Glutamatergic neuron (in vitro differentiated cells): Measurements from ENCODE around the gene BCL2L11. TPM values are rescaled to one million over a fixed set of nuclear protein-coding genes. Genes with fewer than 3 reads are reported as not detected.

Experiments used
- DNase-seq: peaks from one replicate; pipeline ENCODE4 v3.0.0; 2022
- H3K27ac Mint-ChIP-seq: one replicate; pipeline ENCODE4 v1.8.0; 2020; ENCODE audit warnings: mild to moderate bottlenecking, mixed read lengths, inconsistent platforms; ENCODE audit not compliant: unreplicated experiment
- H3K27me3 Mint-ChIP-seq: one replicate; pipeline ENCODE4 v1.8.0; 2020; ENCODE audit warnings: mild to moderate bottlenecking, moderate library complexity, mixed read lengths, inconsistent platforms; ENCODE audit not compliant: unreplicated experiment
- H3K36me3 Mint-ChIP-seq: one replicate; pipeline ENCODE4 v1.8.0; 2020; ENCODE audit warnings: mild to moderate bottlenecking, mixed read lengths, inconsistent platforms; ENCODE audit not compliant: unreplicated experiment
- H3K4me1 Mint-ChIP-seq: one replicate; pipeline ENCODE4 v1.8.0; 2020; ENCODE audit warnings: mild to moderate bottlenecking, low read depth, mixed read lengths, inconsistent platforms; ENCODE audit not compliant: unreplicated experiment
- H3K4me3 Mint-ChIP-seq: one replicate; pipeline ENCODE4 v1.8.0; 2020; ENCODE audit warnings: mild to moderate bottlenecking, mixed read lengths, inconsistent platforms; ENCODE audit not compliant: unreplicated experiment
- H3K9me3 Mint-ChIP-seq: one replicate; pipeline ENCODE4 v1.8.0; 2020; ENCODE audit warnings: mild to moderate bottlenecking, moderate library complexity, mixed read lengths, inconsistent platforms; ENCODE audit not compliant: unreplicated experiment
- total RNA-seq: library from RNA; stranded (reverse); fragmentation: NEBNext Ultra II Directional; extraction: Animal tissue kit (Norgen Biotek cat#: 25700); gene quantifications from one replicate; pipeline ENCODE4 v1.2.1, GENCODE V29; 2021; ENCODE audit not compliant: unreplicated experiment
- TF ChIP-seq, protein P1 (sequence below): fragments of 200-600 bp; sonication (generic); IDR thresholded peaks from one replicate; pipeline ENCODE4 v1.5.0; 2021; ENCODE audit not compliant: partially characterized antibody, unreplicated experiment

BCL2L11 gene
- total RNA-seq, 1 donor from 2014 or later: 20.0 TPM

DNA sequence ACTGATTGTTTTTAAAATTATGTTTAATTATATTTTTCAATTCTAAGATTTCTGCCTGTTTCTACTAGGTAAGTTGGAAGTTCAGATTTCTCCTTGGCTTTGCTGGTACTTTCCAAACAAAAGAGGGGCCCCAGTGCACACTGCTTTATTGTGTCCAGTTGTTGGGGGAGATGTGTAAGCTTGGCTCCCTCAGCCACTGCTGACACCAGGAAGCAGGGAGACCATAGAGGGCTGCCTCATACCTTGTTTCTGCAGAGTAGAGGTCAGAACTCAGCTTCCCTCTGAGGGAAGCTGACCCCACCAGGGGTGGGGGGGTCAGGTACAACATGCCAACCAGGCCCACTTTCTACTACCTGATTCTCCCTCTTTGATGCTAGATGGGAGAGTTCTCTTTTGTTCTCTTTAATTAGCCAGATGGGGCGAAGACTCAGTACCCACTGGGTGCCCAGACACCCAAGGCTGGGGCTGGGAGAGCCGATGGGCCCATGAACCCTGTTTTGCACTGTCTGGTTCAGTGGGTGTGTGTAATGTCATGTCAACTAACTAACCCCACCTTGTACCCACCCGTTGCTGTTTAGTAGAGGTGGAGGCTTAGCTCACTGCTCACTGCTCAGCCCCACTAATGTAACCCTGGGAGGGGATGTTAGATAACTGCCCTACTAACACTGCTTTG is 14.7 kb downstream of the BCL2L11 start:
- Mint-ChIP-seq H3K27me3 (no peaks in the 10 kb centered on the region), H3K27ac (peak overlapping the region; percentile 18), H3K4me1 (peaks cover 18% of the 10 kb centered on the region), H3K4me3 (no peak overlapping the region), H3K9me3 (no peaks in the 10 kb centered on the region), H3K36me3 (no peaks in the 10 kb centered on the region)
- TF ChIP-seq, protein P1, sequence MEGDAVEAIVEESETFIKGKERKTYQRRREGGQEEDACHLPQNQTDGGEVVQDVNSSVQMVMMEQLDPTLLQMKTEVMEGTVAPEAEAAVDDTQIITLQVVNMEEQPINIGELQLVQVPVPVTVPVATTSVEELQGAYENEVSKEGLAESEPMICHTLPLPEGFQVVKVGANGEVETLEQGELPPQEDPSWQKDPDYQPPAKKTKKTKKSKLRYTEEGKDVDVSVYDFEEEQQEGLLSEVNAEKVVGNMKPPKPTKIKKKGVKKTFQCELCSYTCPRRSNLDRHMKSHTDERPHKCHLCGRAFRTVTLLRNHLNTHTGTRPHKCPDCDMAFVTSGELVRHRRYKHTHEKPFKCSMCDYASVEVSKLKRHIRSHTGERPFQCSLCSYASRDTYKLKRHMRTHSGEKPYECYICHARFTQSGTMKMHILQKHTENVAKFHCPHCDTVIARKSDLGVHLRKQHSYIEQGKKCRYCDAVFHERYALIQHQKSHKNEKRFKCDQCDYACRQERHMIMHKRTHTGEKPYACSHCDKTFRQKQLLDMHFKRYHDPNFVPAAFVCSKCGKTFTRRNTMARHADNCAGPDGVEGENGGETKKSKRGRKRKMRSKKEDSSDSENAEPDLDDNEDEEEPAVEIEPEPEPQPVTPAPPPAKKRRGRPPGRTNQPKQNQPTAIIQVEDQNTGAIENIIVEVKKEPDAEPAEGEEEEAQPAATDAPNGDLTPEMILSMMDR: no peak
- no peak for DNase-seq

DNA sequence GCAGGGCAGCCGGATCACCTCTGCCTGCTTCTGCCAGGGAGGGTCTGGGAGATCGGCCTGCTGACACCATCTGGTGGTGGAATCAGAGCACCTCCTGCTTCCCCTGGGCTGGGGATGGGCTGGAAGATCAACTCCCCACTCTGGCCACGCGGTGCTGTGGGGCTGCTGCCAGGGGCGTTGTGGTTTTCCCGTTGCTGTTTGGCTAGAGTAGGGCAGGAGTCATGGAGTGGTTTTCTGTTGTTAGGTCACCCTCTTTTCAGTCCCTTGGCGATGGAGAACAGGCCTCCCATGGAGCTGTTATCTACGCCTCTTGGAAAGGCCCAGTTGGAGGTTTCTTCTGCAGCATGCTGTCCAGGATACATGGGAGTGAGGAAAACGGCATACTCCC is 15.2 kb downstream of the BCL2L11 start:
- H3K27me3 Mint-ChIP-seq: no peaks in the 10 kb centered on the region
- DNase-seq: peak; percentile 44
- H3K4me3 Mint-ChIP-seq: no peak overlapping the region
- TF ChIP-seq, protein P1: no peak
- H3K36me3 Mint-ChIP-seq: no peaks in the 10 kb centered on the region
- no peaks in the 10 kb centered on the region for H3K9me3 Mint-ChIP-seq
- peaks cover 18% of the 10 kb centered on the region for H3K4me1 Mint-ChIP-seq
- H3K27ac Mint-ChIP-seq: peak overlapping the region; percentile 18

DNA sequence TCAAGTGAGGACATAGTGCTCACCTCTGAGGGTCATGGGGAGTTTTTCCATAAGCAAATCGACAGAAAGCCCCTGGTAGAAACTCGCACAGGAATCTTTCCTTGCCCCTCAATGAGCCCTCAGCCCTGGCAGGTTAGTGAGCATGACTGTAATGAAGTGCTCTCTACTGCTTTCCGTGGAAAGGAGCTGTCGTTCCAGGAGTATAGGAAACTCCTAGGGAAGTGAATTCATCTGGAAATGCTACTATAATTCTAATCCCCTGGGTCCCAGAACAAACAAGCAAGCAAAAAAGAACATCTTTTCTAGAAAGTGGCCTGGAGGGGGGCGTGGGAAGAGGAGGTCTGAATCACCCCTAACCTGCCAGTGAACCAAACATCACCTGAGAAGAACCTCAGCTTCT is 18.1 kb downstream of the BCL2L11 start:
- no peaks in the 10 kb centered on the region for H3K36me3 Mint-ChIP-seq
- no peak for DNase-seq
- TF ChIP-seq, protein P1: no peak
- peaks cover 3% of the 10 kb centered on the region for H3K9me3 Mint-ChIP-seq
- H3K4me1 Mint-ChIP-seq: peaks cover 24% of the 10 kb centered on the region
- peaks cover 3% of the 10 kb centered on the region for H3K27me3 Mint-ChIP-seq
- H3K4me3 Mint-ChIP-seq: no peak overlapping the region
- H3K27ac Mint-ChIP-seq: no peak overlapping the region

DNA sequence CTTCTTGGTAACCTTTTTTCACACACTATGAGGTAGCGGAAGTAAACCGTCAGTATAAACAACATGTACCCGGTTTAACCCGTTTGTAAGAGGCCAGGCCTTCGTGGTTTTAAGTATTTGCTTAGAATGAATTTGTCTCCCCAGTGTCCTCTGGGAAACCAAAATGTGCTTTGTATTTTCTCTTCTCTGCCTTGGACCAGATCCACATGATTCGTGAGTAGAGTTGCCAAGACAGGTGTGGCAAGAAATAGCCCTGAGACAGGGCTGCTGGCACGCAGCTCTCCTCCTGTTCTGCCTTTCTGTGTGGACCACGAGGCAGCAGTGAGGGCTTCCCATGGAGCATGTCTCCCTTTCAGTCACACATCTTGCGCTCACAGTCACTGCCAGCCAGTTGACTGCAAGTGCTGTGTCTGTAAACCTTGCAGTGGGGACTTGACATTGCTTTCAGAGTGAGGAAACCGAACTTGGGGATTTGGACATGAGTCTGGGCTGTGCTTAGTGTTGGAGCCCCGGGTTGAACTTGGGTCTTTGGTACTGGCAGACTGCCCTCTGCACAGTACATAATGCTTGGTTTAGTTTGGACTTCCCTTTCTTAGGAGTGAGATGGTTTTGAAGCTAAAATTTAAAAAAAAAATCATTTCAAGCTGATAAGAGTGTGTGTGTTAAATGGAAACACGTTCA is 19.1 kb downstream of the BCL2L11 start:
- Mint-ChIP-seq H3K9me3 (peaks cover 3% of the 10 kb centered on the region), H3K4me1 (peaks cover 29% of the 10 kb centered on the region), H3K4me3 (no peak overlapping the region), H3K27ac (no peak overlapping the region), H3K27me3 (peaks cover 3% of the 10 kb centered on the region), H3K36me3 (no peaks in the 10 kb centered on the region)
- no peak for DNase-seq
- TF ChIP-seq, protein P1: no peak

DNA sequence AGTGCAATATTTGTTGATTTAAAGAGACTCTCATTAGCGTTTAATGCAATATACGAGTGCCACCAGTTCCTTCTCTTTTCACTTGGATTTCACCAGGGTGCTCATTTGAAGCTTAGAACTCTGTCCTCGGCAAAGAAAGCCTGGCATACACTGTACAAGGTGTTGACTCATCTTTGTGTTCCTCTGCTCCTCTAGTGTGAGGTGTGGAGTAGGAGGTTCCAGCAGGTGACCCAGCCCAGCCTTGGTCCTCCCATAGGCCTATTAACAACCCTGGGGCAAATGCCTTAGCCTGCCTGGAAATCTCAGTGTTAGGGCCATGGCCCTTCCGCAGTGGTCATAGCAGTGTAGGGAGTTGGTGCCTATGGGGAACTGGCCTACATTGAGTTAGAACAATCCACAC is 20.1 kb downstream of the BCL2L11 start:
- Mint-ChIP-seq H3K4me3 (no peak overlapping the region), H3K9me3 (peaks cover 3% of the 10 kb centered on the region), H3K36me3 (no peaks in the 10 kb centered on the region), H3K27me3 (peaks cover 3% of the 10 kb centered on the region), H3K27ac (no peak overlapping the region), H3K4me1 (peaks cover 27% of the 10 kb centered on the region)
- TF ChIP-seq, protein P1: no peak
- no peak for DNase-seq
